ENCODE results near the gene CENPK. TPM values are rescaled to one million over a fixed set of nuclear protein-coding genes. Genes with fewer than 3 reads are reported as not detected.

Gene CENPK, protein sequence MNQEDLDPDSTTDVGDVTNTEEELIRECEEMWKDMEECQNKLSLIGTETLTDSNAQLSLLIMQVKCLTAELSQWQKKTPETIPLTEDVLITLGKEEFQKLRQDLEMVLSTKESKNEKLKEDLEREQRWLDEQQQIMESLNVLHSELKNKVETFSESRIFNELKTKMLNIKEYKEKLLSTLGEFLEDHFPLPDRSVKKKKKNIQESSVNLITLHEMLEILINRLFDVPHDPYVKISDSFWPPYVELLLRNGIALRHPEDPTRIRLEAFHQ
- total RNA-seq = 1.3 and 8.3 TPM in 2 replicates

DNA sequence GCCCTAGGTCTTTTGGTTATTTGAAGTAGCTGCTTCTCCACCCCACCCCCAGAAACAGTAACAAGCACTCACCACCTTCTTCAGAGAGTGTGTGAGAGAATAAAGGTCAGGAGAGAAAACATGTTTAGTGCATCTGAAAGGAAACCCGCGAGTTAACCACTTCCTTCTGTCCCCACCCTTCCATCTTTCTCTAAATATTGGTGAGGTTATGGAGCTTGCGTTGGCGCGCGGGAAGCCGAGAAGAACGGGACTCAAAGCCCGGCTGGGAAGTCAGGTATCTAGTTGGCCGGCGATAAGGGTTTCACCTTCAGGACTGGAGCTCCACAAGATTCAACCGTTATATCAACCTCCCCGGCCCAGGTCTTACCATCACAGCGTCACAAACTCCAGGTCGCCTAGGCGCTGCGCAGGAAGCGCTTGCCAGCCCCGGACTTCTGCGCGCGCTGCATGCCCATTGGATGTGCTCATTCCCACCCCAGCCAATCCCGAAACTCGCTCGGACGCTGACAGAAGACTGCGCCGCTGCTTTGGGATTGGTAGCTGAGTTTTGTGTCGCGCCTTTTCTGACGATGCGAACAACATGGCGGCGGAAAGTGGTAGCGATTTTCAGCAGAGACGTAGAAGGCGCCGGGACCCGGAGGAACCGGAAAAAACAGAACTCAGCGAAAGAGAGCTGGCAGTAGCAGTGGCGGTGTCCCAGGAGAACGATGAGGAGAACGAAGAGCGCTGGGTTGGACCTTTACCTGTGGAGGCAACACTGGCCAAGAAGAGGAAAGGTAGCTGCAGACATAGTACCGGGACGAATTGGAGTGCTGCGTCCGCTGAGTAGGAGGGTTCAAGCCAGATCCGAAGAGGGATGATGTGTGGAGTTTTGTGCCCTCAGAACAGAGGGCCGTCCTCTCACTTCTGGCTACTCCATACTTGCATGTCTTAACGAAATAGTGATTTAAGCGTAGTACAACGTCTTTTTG is at the start of gene CENPK, which contains the start of gene PPWD1:
Gene CENPK (minus strand): TSS at position 438 of the 971 bp plus-strand sequence. CDS start 8,261 bp downstream, outside the sequence.
Gene PPWD1 (plus strand): TSS at position 566 of the 971 bp plus-strand sequence. CDS start 15 bp downstream, at position 581.

DNA sequence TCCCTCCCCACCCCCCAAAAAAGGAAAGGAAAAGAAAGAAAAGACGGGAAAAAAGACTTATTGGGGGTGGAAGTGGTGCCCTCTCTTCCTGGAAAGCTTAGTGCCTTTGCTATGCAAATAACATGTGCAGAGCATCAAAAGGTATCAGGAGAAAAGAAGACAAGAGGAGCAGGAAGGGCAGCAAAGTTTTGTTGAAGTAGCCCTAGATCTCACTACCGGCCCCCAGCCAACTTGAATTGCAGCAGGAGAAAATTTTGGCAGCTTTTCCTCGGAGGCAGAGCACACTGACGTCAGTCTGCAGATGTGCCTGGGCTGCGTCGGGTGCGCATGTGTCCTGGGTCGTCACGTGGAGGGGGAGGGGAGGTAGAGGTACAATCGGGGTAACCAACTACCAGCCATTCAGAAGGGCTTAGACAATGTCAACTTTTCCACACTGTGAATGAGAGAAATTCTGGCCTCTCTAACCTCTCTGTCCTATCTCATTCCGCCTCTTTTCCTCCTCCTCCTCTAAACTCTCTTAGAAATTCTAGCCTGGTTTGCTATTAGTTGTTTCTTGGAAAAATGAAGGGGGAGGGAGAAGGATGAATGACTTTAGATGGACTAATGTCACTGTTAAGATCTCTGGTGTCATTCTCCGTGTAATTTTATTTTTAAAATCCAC is 81.2 kb downstream of the CENPK start, which contains the start of gene ADAMTS6:
Gene ADAMTS6 (minus strand): TSS at position 286 of the 661 bp plus-strand sequence. CDS start 8,247 bp downstream, outside the sequence.

Other genes with a start within 250 kb of the CENPK start
- gene ADAMTS6, start 81.2 kb downstream of the CENPK start, total RNA-seq = 4.0 and 12.7 TPM in 2 replicates
- gene PPWD1, start 128 bp upstream of the CENPK start, total RNA-seq = 14.7 and 35.7 TPM in 2 replicates
- 7.7 and 11.1 TPM in 2 replicates for gene TRIM23, start 61.2 kb upstream of the CENPK start, total RNA-seq
- gene SHLD3, start 61.9 kb upstream of the CENPK start, total RNA-seq = 0.34 and 2.6 TPM in 2 replicates
- 9.4 and 10.5 TPM in 2 replicates for gene TRAPPC13, start 61.9 kb upstream of the CENPK start, total RNA-seq
- gene SGTB, start 158.9 kb upstream of the CENPK start, total RNA-seq = 6.2 and 9.5 TPM in 2 replicates
- 13.6 and 19.3 TPM in 2 replicates for gene NLN, start 159.0 kb upstream of the CENPK start, total RNA-seq